HG03460 (cell line): Measurements from ENCODE around the gene TCF7L1.
"Not testable (repeated sequence)": the region's sequence is repeated elsewhere in the genome, so short reads cannot be mapped to it uniquely, and the experiment has no call there.

Experiments used
- ATAC-seq: cut with Tn5 transposase; IDR thresholded peaks from one replicate; pipeline ENCODE4 v1.9.1; 2021; ENCODE audit not compliant: unreplicated experiment

The TCF7L1 gene

GRCh38 chr2:85132397-85132796 lies 795 bp upstream of the TCF7L1 start:
- ATAC-seq = no peak

GRCh38 chr2:85133751-85134254 lies 611 bp downstream of the TCF7L1 start:
- ATAC-seq = no peak

- ATAC-seq = no peak
These were observed 1.2 kb downstream of the TCF7L1 start for GRCh38 chr2:85134255-85134895.

- no peak for ATAC-seq
These were observed 1.9 kb downstream of the TCF7L1 start for GRCh38 chr2:85134896-85135659.

GRCh38 chr2:85135660-85135914 lies 2.4 kb downstream of the TCF7L1 start:
- ATAC-seq = no peak

- no peak for ATAC-seq
These were observed 4.0 kb downstream of the TCF7L1 start for GRCh38 chr2:85137156-85137555.

GRCh38 chr2:85143463-85144082 lies 10.4 kb downstream of the TCF7L1 start:
- ATAC-seq = no peak

GRCh38 chr2:85145116-85145820 lies 12.1 kb downstream of the TCF7L1 start:
- no peak for ATAC-seq

GRCh38 chr2:85148190-85148589 lies 15.0 kb downstream of the TCF7L1 start:
- ATAC-seq = no peak

GRCh38 chr2:85151026-85151425 lies 17.8 kb downstream of the TCF7L1 start:
- ATAC-seq = no peak

GRCh38 chr2:85152895-85153294 lies 19.7 kb downstream of the TCF7L1 start:
- no peak for ATAC-seq

- ATAC-seq = no peak
These were observed 21.0 kb downstream of the TCF7L1 start for GRCh38 chr2:85154048-85154753.

GRCh38 chr2:85155082-85155481 lies 21.9 kb downstream of the TCF7L1 start:
- not testable (repeated sequence) for ATAC-seq

GRCh38 chr2:85156153-85156552 lies 23.0 kb downstream of the TCF7L1 start:
- ATAC-seq = no peak

GRCh38 chr2:85156619-85157018 lies 23.4 kb downstream of the TCF7L1 start:
- ATAC-seq = no peak

- ATAC-seq = no peak
These were observed 24.2 kb downstream of the TCF7L1 start for GRCh38 chr2:85157345-85157744.

- ATAC-seq = no peak
These were observed 25.5 kb downstream of the TCF7L1 start for GRCh38 chr2:85158559-85159273.

- ATAC-seq = no peak
These were observed 26.4 kb downstream of the TCF7L1 start for GRCh38 chr2:85159589-85159988.

GRCh38 chr2:85160966-85161960 lies 28.1 kb downstream of the TCF7L1 start:
- ATAC-seq = no peak
